GM12892 (cell line): ENCODE measurements around the gene TPRG1L.

Source experiments
- POLR2A ChIP-seq: IDR thresholded peaks from 2 replicates; pipeline ENCODE4 v1.6.1; 2011; ENCODE audit warnings: low read depth, low read length, control low read depth
- TAF1 ChIP-seq: IDR thresholded peaks from 2 replicates; pipeline ENCODE4 v1.6.1; 2011; ENCODE audit warnings: low read depth, mild to moderate bottlenecking, control low read depth, low read length, borderline replicate concordance

DNA sequence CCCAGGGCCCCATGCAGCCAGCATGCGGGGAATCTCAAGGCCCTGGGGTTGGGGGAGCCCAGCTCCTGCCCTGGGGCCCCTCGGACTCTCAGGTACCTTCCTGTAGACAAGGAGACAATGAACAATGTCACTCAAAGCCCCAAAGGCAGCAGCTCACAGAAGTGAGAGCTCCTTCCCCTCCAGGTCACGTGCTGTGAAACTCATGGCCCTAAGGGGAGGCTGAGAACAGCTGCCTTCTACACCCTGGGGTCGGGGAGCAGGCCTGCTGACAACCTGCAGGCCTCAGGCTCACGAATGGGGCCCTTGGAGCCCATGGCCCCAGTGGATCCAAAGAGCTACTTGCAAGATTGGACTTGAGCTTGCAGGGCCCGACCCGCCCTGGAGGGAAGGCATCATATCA, 16.7 kb upstream of the TPRG1L start:
- no peak for TF ChIP-seq TAF1
- TF ChIP-seq POLR2A = no peak
